NCI-H345 treated with DMSO at 0.1 percent for 48 hours (cell line): ENCODE results near the gene MACROD2.

Experiments
- DNase-seq: peaks from one replicate; lab custom pipeline; 2025; ENCODE audit not compliant: unreplicated experiment; lab: John Stamatoyannopoulos, UW

MACROD2 gene

DNA sequence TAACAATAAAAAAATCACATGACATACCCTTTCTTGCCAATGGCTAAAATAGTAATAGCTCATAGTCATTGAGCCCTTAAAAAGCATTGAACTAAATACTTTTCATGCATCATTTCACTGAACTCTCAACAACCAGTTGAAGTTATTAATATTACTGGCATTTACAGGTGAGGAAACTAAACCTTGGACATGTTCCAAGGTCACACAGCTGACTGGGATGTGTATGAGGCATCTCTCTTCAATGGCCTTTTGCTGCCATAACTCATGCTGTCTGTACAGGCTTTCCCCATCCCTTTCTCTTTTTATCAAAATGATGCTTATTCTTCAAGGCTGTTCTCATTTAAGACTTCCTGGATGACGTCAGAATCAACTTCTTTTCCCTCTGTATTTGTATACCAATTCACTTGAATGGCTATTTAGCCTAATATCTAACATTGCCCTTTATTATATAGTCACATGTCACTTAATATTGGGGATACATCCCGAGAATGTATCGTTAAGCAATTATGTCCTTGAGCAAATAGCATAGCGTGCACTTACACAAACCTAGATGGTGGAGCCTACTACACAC lies 2101.5 kb downstream of the MACROD2 start:
- DNase-seq: no peak

DNA sequence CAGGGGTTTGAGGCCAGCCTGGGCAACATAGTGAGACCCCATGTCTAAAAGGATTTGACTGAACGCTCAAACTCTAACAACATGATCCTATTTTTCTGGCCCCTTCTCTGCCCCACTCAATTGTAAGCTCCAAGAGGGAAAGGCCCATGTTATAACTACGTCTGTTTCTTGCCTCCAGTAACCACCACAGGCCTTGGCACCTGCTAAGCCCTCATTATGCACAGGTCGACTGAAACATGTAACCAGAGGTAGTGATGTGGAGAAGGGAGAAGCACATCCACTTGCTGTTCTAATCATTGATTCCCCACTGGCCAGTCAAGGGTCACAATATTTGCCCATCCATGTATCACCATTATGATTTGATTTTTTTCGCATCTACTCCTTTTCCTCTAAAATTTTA lies 2102.5 kb downstream of the MACROD2 start:
- no peak for DNase-seq

DNA sequence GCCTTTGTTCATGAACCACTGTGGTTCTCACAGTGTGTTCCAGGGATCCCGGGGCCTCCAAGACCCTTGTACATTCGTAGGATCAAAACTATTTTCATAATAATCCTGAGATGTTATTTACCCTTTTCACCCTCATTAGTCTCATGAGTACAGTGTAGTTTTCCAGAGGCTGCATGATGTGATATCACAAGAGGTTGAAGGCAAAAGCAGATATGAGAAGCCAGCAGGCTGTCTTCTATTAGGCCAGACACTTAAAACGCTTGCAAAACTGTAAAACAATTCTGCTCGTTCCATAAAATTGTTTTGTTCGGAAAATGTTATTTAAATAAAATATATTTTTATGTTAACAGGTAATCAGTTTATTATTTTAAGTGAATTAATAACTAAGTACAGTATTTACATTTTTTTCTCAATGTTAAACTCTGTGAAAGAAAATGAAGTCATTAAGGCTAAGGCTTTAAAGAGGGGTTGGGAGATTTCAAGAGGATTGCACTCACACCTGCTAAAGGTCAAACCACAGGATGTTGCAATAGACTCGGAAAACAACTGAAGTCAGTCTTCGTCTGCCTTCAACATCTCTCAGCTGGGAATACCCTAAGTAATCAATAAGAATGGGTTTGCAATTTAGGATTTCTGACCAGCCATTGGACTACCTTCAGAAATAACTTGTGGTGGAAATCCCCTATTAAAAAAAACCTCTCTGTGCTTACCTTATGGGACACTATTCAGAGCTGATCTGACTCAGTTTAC lies 2103.7 kb downstream of the MACROD2 start:
- DNase-seq: no peak

DNA sequence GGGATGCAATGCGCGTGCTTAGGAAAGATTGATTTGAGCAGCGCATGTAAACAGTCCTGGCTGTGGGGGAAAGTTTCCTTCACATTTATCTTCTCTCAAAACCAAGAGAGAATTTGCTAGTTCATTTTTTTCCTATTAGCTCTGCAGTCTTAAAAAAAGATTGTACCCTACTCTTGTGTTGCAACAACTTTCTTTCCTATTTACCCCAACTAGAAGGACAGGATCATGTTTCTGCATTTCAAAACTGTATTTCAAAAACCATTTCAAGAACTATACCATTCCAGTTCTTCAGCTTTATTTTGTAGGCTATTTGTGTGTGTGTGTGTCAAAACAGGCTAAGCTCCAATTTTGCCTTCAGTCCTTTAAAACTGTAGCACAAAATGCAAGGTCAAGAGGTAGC lies 2104.8 kb downstream of the MACROD2 start:
- no peak for DNase-seq

DNA sequence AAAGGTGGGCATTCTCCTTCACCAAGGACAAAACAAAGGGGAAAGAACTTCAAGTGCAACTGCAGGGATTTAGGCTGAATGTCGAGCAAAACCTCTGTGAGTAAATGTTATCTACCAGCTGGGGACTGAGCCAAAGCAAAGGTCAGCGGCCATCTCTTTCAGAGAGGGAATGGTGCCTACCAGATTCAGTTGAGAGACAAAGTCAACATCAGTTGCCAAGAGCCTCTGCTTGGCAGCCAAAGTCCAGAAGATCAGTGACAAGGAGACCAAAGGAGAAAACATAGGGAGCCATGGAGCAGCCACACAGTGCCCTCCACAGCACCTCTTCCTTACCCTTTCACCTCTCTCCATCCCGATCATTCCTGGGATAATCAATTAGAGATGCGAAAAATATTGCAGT lies 2105.5 kb downstream of the MACROD2 start:
- no peak for DNase-seq
